ENCODE measurements around the gene ZDHHC7. TPM values are rescaled to one million over a fixed set of nuclear protein-coding genes. Genes with fewer than 3 reads are reported as not detected.

Gene ZDHHC7
- total RNA-seq, 2 experiments from 2014 or later, result 39.8 to 44.6 TPM

DNA sequence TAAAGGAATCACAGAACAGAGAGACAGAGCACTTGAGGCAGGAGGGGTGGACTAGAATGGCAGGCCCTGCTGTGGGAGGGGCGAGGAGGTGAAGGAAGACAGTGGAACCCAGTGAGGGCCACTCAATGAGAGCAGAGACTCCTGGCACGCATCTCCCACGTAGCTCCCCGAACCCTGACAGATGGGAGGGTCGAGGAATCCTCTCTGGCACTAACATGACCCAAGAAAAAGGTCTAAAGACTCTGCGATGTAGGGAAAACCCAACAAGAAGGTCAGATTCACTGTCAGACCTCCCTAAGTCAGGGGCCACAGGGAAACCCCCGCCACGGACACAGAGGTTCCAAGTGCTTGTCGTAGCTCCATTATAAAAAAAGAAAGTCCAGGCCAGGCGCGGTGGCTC, 15.0 kb downstream of the ZDHHC7 start:
- H3K36me3 Mint-ChIP-seq (ENCODE audit: low read depth), result peaks cover 60% of the 10 kb centered on the region
- no peaks in the 10 kb centered on the region for H3K9me3 Mint-ChIP-seq
- Histone ChIP-seq H3K36me3 (ENCODE audit: insufficient read depth, low read length) (peaks cover 52% of the 10 kb centered on the region), H3K9me3 (ENCODE audit: control insufficient read depth in 1 of 2, insufficient read depth in 1 of 2, low read length in 2 of 2) (no peaks in the 10 kb centered on the region), H3K4me3 (ENCODE audit: low read length) (no peak overlapping the region), H3K27ac (ENCODE audit: low read depth in 1 of 2, low read length in 2 of 2) (no peak overlapping the region), H3K4me1 (ENCODE audit: insufficient read depth, low read length) (peaks cover 9% of the 10 kb centered on the region), H3K27me3 (ENCODE audit: control insufficient read depth in 1 of 2, insufficient read depth in 2 of 2, low read length in 2 of 2) (no peaks in the 10 kb centered on the region)
- intact Hi-C loops (cut with DNase I, micrococcal nuclease), result no loop called here
- POLR2A ChIA-PET, result no interaction called here
- no peaks in the 10 kb centered on the region for H3K27me3 Mint-ChIP-seq
- H3K27ac Mint-ChIP-seq, result peak overlapping the region; percentile 3
- TF ChIP-seq, protein P1, sequence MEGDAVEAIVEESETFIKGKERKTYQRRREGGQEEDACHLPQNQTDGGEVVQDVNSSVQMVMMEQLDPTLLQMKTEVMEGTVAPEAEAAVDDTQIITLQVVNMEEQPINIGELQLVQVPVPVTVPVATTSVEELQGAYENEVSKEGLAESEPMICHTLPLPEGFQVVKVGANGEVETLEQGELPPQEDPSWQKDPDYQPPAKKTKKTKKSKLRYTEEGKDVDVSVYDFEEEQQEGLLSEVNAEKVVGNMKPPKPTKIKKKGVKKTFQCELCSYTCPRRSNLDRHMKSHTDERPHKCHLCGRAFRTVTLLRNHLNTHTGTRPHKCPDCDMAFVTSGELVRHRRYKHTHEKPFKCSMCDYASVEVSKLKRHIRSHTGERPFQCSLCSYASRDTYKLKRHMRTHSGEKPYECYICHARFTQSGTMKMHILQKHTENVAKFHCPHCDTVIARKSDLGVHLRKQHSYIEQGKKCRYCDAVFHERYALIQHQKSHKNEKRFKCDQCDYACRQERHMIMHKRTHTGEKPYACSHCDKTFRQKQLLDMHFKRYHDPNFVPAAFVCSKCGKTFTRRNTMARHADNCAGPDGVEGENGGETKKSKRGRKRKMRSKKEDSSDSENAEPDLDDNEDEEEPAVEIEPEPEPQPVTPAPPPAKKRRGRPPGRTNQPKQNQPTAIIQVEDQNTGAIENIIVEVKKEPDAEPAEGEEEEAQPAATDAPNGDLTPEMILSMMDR (IDR thresholded peaks at IDR 0.05), result no peak
- DNase-seq (no peak), ATAC-seq (ENCODE audit: poor library complexity) (no peak)
- CTCF ChIA-PET, result no interaction called here
- peaks cover 34% of the 10 kb centered on the region for H3K4me1 Mint-ChIP-seq (ENCODE audit: low read depth)
- no peak overlapping the region for H3K4me3 Mint-ChIP-seq

DNA sequence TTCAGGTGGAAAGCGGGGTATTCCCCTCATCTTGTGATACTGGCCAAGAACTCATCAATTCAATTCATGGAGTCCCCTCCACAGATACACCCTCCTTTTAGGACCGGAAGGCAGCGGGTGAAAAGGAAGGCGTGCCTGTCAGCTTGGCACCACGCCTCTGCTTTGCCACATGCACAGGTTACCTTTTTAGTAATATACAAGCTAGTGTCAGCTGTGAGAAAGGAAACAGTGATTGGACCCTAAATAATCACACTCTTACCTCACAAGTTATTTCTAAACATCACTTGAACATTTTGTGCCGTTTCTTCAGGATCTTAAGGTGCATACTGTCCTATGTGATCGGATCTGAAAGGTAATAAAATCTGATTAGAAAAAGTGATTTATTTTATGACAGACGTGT, 15.7 kb downstream of the ZDHHC7 start:
- ChIA-PET POLR2A (no interaction called here), CTCF (no interaction called here)
- peaks cover 33% of the 10 kb centered on the region for H3K4me1 Mint-ChIP-seq (ENCODE audit: low read depth)
- Histone ChIP-seq H3K4me3 (ENCODE audit: low read length) (no peak overlapping the region), H3K4me1 (ENCODE audit: insufficient read depth, low read length) (peaks cover 9% of the 10 kb centered on the region), H3K27ac (ENCODE audit: low read depth in 1 of 2, low read length in 2 of 2) (no peak overlapping the region), H3K9me3 (ENCODE audit: control insufficient read depth in 1 of 2, insufficient read depth in 1 of 2, low read length in 2 of 2) (no peaks in the 10 kb centered on the region), H3K36me3 (ENCODE audit: insufficient read depth, low read length) (peaks cover 48% of the 10 kb centered on the region), H3K27me3 (ENCODE audit: control insufficient read depth in 1 of 2, insufficient read depth in 2 of 2, low read length in 2 of 2) (no peaks in the 10 kb centered on the region)
- intact Hi-C loops (cut with DNase I, micrococcal nuclease), result no loop called here
- H3K27ac Mint-ChIP-seq, result peak overlapping the region; percentile 3
- H3K9me3 Mint-ChIP-seq, result no peaks in the 10 kb centered on the region
- peaks cover 64% of the 10 kb centered on the region for H3K36me3 Mint-ChIP-seq (ENCODE audit: low read depth)
- no peak overlapping the region for H3K4me3 Mint-ChIP-seq
- no peaks in the 10 kb centered on the region for H3K27me3 Mint-ChIP-seq
- ATAC-seq (ENCODE audit: poor library complexity) (peak; percentile 71), DNase-seq (peak in 4 of 14 experiments; percentile 8 to 63 (median 56))
- TF ChIP-seq, protein P1 (IDR thresholded peaks at IDR 0.05), result no peak

DNA sequence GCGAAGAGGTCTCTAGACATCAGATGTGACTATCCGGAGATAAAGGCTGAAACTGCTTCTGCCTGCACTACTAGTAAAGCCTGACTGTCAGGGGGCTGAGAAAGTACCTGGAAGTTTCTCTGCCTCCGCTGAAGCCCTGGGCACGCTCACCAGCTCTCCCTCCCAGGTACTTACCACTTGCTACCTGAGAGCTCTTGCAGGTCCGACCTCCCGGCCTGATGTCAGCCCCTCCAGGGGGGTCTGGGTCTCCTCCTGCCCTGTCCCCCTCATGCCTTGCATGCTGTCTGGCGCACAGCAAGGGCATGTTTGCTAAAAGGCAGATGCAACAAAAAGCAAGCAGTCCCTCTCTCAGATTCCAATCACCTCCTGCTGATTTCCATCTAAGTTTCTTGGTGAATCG, 17.4 kb downstream of the ZDHHC7 start:
- POLR2A ChIA-PET, result no interaction called here

More for the DNA sequence above, 17.4 kb downstream of the ZDHHC7 start:
- Mint-ChIP-seq H3K4me1 (ENCODE audit: low read depth) (peaks cover 28% of the 10 kb centered on the region), H3K36me3 (ENCODE audit: low read depth) (peaks cover 66% of the 10 kb centered on the region), H3K27me3 (no peaks in the 10 kb centered on the region), H3K27ac (no peak overlapping the region), H3K4me3 (no peak overlapping the region), H3K9me3 (no peaks in the 10 kb centered on the region)
- DNase-seq (no peak), ATAC-seq (ENCODE audit: poor library complexity) (no peak)
- intact Hi-C loops (cut with DNase I, micrococcal nuclease), result no loop called here
- no peak overlapping the region for H3K27ac ChIP-seq (ENCODE audit: low read depth in 1 of 2, low read length in 2 of 2)
- H3K9me3 ChIP-seq (ENCODE audit: control insufficient read depth in 1 of 2, insufficient read depth in 1 of 2, low read length in 2 of 2), result no peaks in the 10 kb centered on the region
- no peaks in the 10 kb centered on the region for H3K27me3 ChIP-seq (ENCODE audit: control insufficient read depth in 1 of 2, insufficient read depth in 2 of 2, low read length in 2 of 2)
- H3K4me1 ChIP-seq (ENCODE audit: insufficient read depth, low read length), result peaks cover 9% of the 10 kb centered on the region
- TF ChIP-seq, protein P1 (IDR thresholded peaks at IDR 0.05), result no peak
- CTCF ChIA-PET, result interaction anchor here (1.6 kb wide), 1 partner anchor 93 kb away, joined by 9 read pairs; no protein-coding TSS in a partner anchor
- peaks cover 54% of the 10 kb centered on the region for H3K36me3 ChIP-seq (ENCODE audit: insufficient read depth, low read length)
- H3K4me3 ChIP-seq (ENCODE audit: low read length), result no peak overlapping the region

Measured in CD4-positive, alpha-beta T cell (primary cell).